SK-N-SH (cell line): Measurements from ENCODE around the gene ZNF608. TPM values are rescaled to one million over a fixed set of nuclear protein-coding genes. Genes with fewer than 3 reads are reported as not detected.

Experiments
- EP300 ChIP-seq, 2 experiments: IDR thresholded peaks; 2 replicates each; pipeline versions ENCODE4 v1.4.0 to v1.6.1; 2012; ENCODE audit warnings: borderline replicate concordance in 1 of 2, low read depth in 1 of 2, low read length in 1 of 2
- FOSL2 ChIP-seq: IDR thresholded peaks from 2 replicates; pipeline ENCODE4 v1.4.0; 2012; ENCODE audit warnings: low read depth, mild to moderate bottlenecking, moderate library complexity, borderline replicate concordance
- FOXJ3 ChIP-seq: sonication (generic); formaldehyde crosslinking; IDR thresholded peaks from 2 replicates; pipeline ENCODE4 v1.5.1; 2020; ENCODE audit warnings: mild to moderate bottlenecking, missing genetic modification reagents
- FOXM1 ChIP-seq: IDR thresholded peaks from 2 replicates; pipeline ENCODE4 v1.4.0; 2012; ENCODE audit warnings: low read depth, mild to moderate bottlenecking
- GABPA ChIP-seq: IDR thresholded peaks from 2 replicates; pipeline ENCODE4 v1.4.0; 2012; ENCODE audit warnings: low read depth, mild to moderate bottlenecking
- GATA2 ChIP-seq: sonication (generic); formaldehyde crosslinking; IDR thresholded peaks from 2 replicates; pipeline ENCODE4 v1.5.0; 2020; ENCODE audit warnings: mild to moderate bottlenecking, missing genetic modification reagents
- JUND ChIP-seq: IDR thresholded peaks from 2 replicates; pipeline ENCODE4 v1.4.0; 2012
- MEF2A ChIP-seq: IDR thresholded peaks from 2 replicates; pipeline ENCODE4 v1.4.0; 2012; ENCODE audit warnings: low read depth, borderline replicate concordance
- NFIC ChIP-seq: IDR thresholded peaks from 2 replicates; pipeline ENCODE4 v1.4.0; 2012; ENCODE audit warnings: borderline replicate concordance
- NRF1 ChIP-seq: IDR thresholded peaks from 2 replicates; pipeline ENCODE4 v1.6.1; 2012; ENCODE audit warnings: low read depth, mild to moderate bottlenecking, low read length
- POLR2AphosphoS5 ChIP-seq: IDR thresholded peaks from 2 replicates; pipeline ENCODE4 v1.6.1; 2012; ENCODE audit warnings: low read depth, low read length
- RAD21 ChIP-seq: IDR thresholded peaks from 2 replicates; pipeline ENCODE4 v1.6.1; 2012; ENCODE audit warnings: mild to moderate bottlenecking, low read length
- RCOR1 ChIP-seq: fragments of 150-350 bp; IDR thresholded peaks from 2 replicates; pipeline ENCODE4 v1.6.1; 2017; ENCODE audit warnings: antibody characterized with exemption, low read length
- RFX5 ChIP-seq: IDR thresholded peaks from 2 replicates; pipeline ENCODE4 v1.6.1; 2012; ENCODE audit warnings: mild to moderate bottlenecking, improper control_type of control experiment, low read length
- RXRA ChIP-seq: IDR thresholded peaks from 2 replicates; pipeline ENCODE4 v1.4.0; 2012; ENCODE audit warnings: low read depth, mild to moderate bottlenecking, borderline replicate concordance
- SMC3 ChIP-seq: IDR thresholded peaks from 2 replicates; pipeline ENCODE4 v1.6.1; 2012; ENCODE audit warnings: low read depth, low read length, improper control_type of control experiment
- TCF12 ChIP-seq: IDR thresholded peaks from 2 replicates; pipeline ENCODE4 v1.4.0; 2012
- YY1 ChIP-seq: IDR thresholded peaks from 2 replicates; pipeline ENCODE4 v1.4.0; 2012; ENCODE audit warnings: low read depth, mild to moderate bottlenecking
- polyA plus RNA-seq, 3 experiments: library from polyadenylated mRNA; depleted of rRNA; stranded (reverse); fragments of >200 nt; gene quantifications; 2 replicates each; pipeline ENCODE4 v1.2.3, GENCODE V29; 2012
- TF ChIP-seq, protein P1 (sequence below): fragments of 150-350 bp; IDR thresholded peaks from 2 replicates; pipeline ENCODE4 v1.6.1; 2017; ENCODE audit warnings: antibody characterized with exemption, low read length, low read depth, borderline replicate concordance
- TF ChIP-seq, protein P2 (sequence below): IDR thresholded peaks from 2 replicates; pipeline ENCODE4 v1.4.0; 2012; ENCODE audit warnings: low read depth, borderline replicate concordance
- TF ChIP-seq, protein P3 (sequence below): IDR thresholded peaks from 2 replicates; pipeline ENCODE4; 2012

The ZNF608 gene
- polyA plus RNA-seq, 1 of the 3 experiments (the other 2 are of a cell fraction): 4.9 TPM

DNA sequence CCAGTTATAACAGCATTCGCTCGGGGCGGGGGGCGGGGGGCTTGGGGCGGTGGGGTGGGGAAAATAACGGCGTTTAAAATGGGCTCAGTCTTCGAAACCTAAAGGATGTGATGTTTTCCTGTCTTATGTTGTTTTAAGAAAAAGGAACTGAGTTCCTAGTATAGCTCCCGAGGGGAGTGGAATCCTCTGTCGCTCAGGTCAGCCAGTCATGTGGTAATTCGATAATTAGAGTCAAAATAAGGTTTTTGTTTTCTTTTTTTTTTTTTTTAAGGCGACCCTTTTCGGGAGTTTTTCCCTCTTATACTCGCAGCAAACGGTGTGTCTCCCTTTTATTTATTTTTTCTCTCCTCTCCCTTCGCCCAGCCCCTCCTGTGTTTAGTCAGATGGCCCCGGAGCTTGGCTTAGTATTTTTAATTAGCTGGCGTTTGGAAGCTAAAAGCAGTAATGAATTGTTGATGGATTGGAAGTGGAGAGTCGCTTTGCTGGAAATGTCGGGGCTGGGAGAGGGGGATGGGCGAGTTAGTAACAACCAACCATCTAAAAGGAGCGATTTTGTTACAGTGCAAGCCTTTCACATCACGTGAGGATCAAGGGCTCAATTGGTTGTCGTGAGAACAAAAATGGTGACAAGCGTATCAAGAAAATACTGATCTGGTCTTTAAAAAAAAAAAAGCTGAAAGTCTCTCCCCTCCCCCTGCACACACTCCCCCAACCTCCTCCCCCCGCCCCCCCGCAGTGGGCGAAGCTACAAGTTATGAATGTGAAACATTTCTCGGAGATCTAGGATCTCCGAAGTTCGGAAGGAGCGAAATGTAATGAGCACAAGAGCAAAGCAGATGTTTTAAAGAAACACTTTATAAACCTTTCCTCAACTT lies 714 bp upstream of the ZNF608 start (continued):
- no peak for TF ChIP-seq GABPA
- TF ChIP-seq RFX5: peak; percentile 68; the same call in 1 of the 2 replicates
- peak; percentile 14; the same call in 1 of the 2 replicates for TF ChIP-seq SMC3
- peak; percentile 32 to 60; a peak in 2 of 4 replicates for TF ChIP-seq EP300 (IDR thresholded peaks at IDR 0.05; ENCODE audit: borderline replicate concordance in 1 of 2, low read depth in 1 of 2, low read length in 1 of 2)
- no peak for TF ChIP-seq RXRA
- TF ChIP-seq YY1: no peak
- TF ChIP-seq, protein P1, sequence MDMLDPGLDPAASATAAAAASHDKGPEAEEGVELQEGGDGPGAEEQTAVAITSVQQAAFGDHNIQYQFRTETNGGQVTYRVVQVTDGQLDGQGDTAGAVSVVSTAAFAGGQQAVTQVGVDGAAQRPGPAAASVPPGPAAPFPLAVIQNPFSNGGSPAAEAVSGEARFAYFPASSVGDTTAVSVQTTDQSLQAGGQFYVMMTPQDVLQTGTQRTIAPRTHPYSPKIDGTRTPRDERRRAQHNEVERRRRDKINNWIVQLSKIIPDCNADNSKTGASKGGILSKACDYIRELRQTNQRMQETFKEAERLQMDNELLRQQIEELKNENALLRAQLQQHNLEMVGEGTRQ: peak; percentile 68
- TF ChIP-seq GATA2 (CRISPR knock-in tag): no peak; the same call in 1 of the 2 replicates
- TF ChIP-seq RAD21: peak; percentile 39
- peak; percentile 18; the same call in 1 of the 2 replicates for TF ChIP-seq JUND
- TF ChIP-seq TCF12: no peak
- TF ChIP-seq, protein P2, sequence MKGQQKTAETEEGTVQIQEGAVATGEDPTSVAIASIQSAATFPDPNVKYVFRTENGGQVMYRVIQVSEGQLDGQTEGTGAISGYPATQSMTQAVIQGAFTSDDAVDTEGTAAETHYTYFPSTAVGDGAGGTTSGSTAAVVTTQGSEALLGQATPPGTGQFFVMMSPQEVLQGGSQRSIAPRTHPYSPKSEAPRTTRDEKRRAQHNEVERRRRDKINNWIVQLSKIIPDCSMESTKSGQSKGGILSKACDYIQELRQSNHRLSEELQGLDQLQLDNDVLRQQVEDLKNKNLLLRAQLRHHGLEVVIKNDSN: peak; percentile 86
- no peak for TF ChIP-seq FOSL2
- peak; percentile 73 for TF ChIP-seq RCOR1
- no peak for TF ChIP-seq FOXJ3 (CRISPR knock-in tag)
- no peak for TF ChIP-seq NRF1
- TF ChIP-seq POLR2AphosphoS5: peak; percentile 34; the same call in 1 of the 2 replicates
- TF ChIP-seq, protein P3, sequence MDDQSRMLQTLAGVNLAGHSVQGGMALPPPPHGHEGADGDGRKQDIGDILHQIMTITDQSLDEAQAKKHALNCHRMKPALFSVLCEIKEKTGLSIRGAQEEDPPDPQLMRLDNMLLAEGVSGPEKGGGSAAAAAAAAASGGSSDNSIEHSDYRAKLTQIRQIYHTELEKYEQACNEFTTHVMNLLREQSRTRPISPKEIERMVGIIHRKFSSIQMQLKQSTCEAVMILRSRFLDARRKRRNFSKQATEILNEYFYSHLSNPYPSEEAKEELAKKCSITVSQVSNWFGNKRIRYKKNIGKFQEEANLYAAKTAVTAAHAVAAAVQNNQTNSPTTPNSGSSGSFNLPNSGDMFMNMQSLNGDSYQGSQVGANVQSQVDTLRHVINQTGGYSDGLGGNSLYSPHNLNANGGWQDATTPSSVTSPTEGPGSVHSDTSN: peak; percentile 14; the same call in 1 of the 2 replicates
- no peak for TF ChIP-seq NFIC
- TF ChIP-seq FOXM1: no peak
- no peak for TF ChIP-seq MEF2A
